ENCODE results near the gene TLCD3B.
"Not testable (repeated sequence)": the region's sequence is repeated elsewhere in the genome, so short reads cannot be mapped to it uniquely, and the experiment has no call there.

Gene TLCD3B

GRCh38 chr16:30027588-30028437, 3.3 kb downstream of the TLCD3B start:
- Histone ChIP-seq H3K9me3 (no peaks in the 10 kb centered on the region), H3K36me3 (no peaks in the 10 kb centered on the region), H3K4me3 (no peak overlapping the region), H3K27me3 (peaks cover 67% of the 10 kb centered on the region), H3K27ac (no peak overlapping the region), H3K4me1 (peaks cover 17% of the 10 kb centered on the region), H3K4me2 (no peak overlapping the region), H3K9ac (no peak overlapping the region), H4K20me1 (peaks cover 22% of the 10 kb centered on the region; the same call in 1 of the 2 replicates)
- TF ChIP-seq Cebpa-rat (IDR thresholded peaks at IDR 0.05): no peak

GRCh38 chr16:30026449-30026848, 4.6 kb downstream of the TLCD3B start:
- Histone ChIP-seq H3K27me3 (peaks cover 60% of the 10 kb centered on the region), H4K20me1 (peaks cover 22% of the 10 kb centered on the region; the same call in 1 of the 2 replicates)
- TF ChIP-seq Cebpa-rat (IDR thresholded peaks at IDR 0.05): no peak

GRCh38 chr16:30025574-30025973, 5.5 kb downstream of the TLCD3B start:
- Histone ChIP-seq H3K9ac (no peak overlapping the region), H3K4me2 (no peak overlapping the region), H3K4me1 (peaks cover 11% of the 10 kb centered on the region), H3K27ac (no peak overlapping the region), H3K4me3 (no peak overlapping the region), H4K20me1 (peaks cover 22% of the 10 kb centered on the region; the same call in 1 of the 2 replicates), H3K27me3 (peaks cover 51% of the 10 kb centered on the region), H3K9me3 (no peaks in the 10 kb centered on the region), H3K36me3 (no peaks in the 10 kb centered on the region)
- no peak for TF ChIP-seq Cebpa-rat (IDR thresholded peaks at IDR 0.05)

More at GRCh38 chr16:30026449-30026848, 4.6 kb downstream of the TLCD3B start:
- Histone ChIP-seq H3K9me3 (no peaks in the 10 kb centered on the region), H3K4me1 (peaks cover 7% of the 10 kb centered on the region), H3K27ac (no peak overlapping the region), H3K36me3 (no peaks in the 10 kb centered on the region), H3K4me2 (no peak overlapping the region), H3K4me3 (no peak overlapping the region), H3K9ac (no peak overlapping the region)

- no peak overlapping the region for H3K4me3 ChIP-seq
- H3K27me3 ChIP-seq: peaks cover 47% of the 10 kb centered on the region
Measured at GRCh38 chr16:30025156-30025555, 5.9 kb downstream of the TLCD3B start.

DNA sequence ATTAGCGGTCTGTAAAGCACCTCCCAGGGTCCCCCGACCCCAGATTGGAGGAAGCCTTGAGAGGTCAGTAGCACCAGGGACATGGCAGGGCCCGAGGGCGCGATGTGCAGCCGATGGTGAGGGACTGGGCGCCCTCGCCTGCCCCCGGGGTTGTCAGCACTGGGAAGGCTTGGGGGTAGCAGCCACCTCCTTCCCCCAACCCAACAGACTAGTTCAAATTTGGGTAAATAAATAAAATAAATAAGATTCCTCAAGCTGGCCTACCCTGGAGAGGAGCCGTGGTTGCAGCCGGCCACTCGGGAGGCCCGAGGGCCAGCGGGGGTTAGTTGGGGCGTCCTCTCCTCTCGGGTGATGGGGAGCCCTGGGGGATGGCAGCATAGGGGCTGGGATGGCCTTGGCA, 6.6 kb downstream of the TLCD3B start:
- Histone ChIP-seq H3K36me3 (no peaks in the 10 kb centered on the region), H3K27ac (no peak overlapping the region), H3K9ac (no peak overlapping the region), H3K4me2 (no peak overlapping the region), H4K20me1 (peaks cover 19% of the 10 kb centered on the region; the same call in 1 of the 2 replicates), H3K4me1 (peaks cover 11% of the 10 kb centered on the region), H3K9me3 (no peaks in the 10 kb centered on the region), H3K27me3 (peaks cover 40% of the 10 kb centered on the region), H3K4me3 (no peak overlapping the region)
- TF ChIP-seq Cebpa-rat (IDR thresholded peaks at IDR 0.05): no peak

More at GRCh38 chr16:30025156-30025555, 5.9 kb downstream of the TLCD3B start:
- Histone ChIP-seq H3K4me1 (peaks cover 11% of the 10 kb centered on the region), H3K27ac (no peak overlapping the region), H3K4me2 (no peak overlapping the region), H3K9ac (no peak overlapping the region), H4K20me1 (peaks cover 22% of the 10 kb centered on the region; the same call in 1 of the 2 replicates), H3K36me3 (no peaks in the 10 kb centered on the region), H3K9me3 (no peaks in the 10 kb centered on the region)
- no peak for TF ChIP-seq Cebpa-rat (IDR thresholded peaks at IDR 0.05)

GRCh38 chr16:30023586-30023985, 7.5 kb downstream of the TLCD3B start:
- Histone ChIP-seq H4K20me1 (peaks cover 10% of the 10 kb centered on the region; the same call in 1 of the 2 replicates), H3K9ac (no peak overlapping the region), H3K4me2 (no peak overlapping the region), H3K36me3 (no peaks in the 10 kb centered on the region), H3K4me1 (peaks cover 11% of the 10 kb centered on the region), H3K27ac (no peak overlapping the region), H3K4me3 (no peak overlapping the region), H3K27me3 (peaks cover 32% of the 10 kb centered on the region; the same call in 1 of the 2 replicates), H3K9me3 (no peaks in the 10 kb centered on the region)
- TF ChIP-seq Cebpa-rat (IDR thresholded peaks at IDR 0.05): no peak

- H3K4me3 ChIP-seq: no peak within 1 kb of the TSS
- H3K27ac ChIP-seq: no peak within 1 kb of the TSS
- peaks cover 25% of the 10 kb centered on the region; the same call in 1 of the 2 replicates for H3K27me3 ChIP-seq
- no peak within 1 kb of the TSS for H3K9ac ChIP-seq
- TF ChIP-seq Cebpa-rat (IDR thresholded peaks at IDR 0.05): no peak
- peaks cover 3% of the 10 kb centered on the region; the same call in 1 of the 2 replicates for H4K20me1 ChIP-seq
- no peak within 1 kb of the TSS for H3K4me2 ChIP-seq
- no peaks in the 10 kb centered on the region for H3K9me3 ChIP-seq
- H3K36me3 ChIP-seq: no peaks in the 10 kb centered on the region
- H3K4me1 ChIP-seq: peaks cover 11% of the 10 kb centered on the region
Measured at GRCh38 chr16:30022887-30023286, 8.2 kb downstream of the TLCD3B start, which contains the start of gene C16orf92. C16orf92 (plus strand) TSS chr16:30023198; CDS start chr16:30023341, 143 bp downstream.

DNA sequence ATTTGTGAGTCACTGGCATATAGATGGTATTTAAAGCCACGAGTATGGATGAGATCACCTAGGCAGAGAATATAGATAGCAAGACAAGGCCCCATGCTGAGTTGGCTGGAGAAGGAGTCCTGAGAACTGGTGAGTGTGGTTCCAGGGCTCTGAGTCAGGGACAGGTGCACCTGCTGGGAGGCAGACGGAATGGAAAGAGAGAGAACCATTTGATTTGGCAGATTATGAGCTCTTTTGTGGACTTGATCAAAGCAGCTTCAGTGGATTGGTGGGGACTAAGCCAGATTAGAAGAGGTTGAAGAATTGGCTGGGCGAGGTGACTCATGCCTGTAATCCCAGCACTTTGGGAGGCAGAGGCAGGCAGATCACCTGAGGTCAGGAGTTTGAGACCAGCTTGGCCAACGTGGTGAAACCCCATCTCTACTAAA, 12.3 kb downstream of the TLCD3B start:
- Histone ChIP-seq H3K9ac (no peak overlapping the region), H3K4me2 (no peak overlapping the region), H3K36me3 (no peaks in the 10 kb centered on the region), H3K27me3 (no peaks in the 10 kb centered on the region), H3K4me1 (peaks cover 11% of the 10 kb centered on the region), H3K4me3 (no peak overlapping the region), H3K27ac (no peak overlapping the region), H3K9me3 (no peaks in the 10 kb centered on the region), H4K20me1 (no peaks in the 10 kb centered on the region)
- no peak for TF ChIP-seq Cebpa-rat (IDR thresholded peaks at IDR 0.05)

DNA sequence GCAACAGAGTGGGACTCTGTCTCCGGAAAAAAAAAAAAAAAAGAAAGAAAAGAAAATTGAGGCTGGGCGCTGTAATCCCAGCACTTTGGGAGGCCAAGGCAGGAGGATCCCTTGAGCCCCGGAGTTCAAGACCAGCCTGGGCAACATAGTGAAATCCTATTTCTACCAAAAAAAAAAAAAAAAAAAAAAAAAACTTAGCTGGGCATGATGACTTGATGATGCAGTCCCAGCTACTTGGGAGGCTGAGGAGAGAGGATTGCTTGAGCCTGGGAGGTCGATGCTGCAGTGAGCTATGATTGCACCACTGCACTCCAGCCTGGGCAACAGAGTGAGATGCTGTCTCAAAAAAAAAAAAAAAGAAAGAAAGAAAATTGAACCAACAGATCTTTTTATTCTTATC, 13.1 kb downstream of the TLCD3B start:
- H3K4me2 ChIP-seq, H3K4me3 ChIP-seq, H4K20me1 ChIP-seq, H3K9me3 ChIP-seq, H3K27ac ChIP-seq, H3K27me3 ChIP-seq, H3K36me3 ChIP-seq, H3K9ac ChIP-seq: not testable (repeated sequence)
- peaks cover 15% of the 10 kb centered on the region for H3K4me1 ChIP-seq

DNA sequence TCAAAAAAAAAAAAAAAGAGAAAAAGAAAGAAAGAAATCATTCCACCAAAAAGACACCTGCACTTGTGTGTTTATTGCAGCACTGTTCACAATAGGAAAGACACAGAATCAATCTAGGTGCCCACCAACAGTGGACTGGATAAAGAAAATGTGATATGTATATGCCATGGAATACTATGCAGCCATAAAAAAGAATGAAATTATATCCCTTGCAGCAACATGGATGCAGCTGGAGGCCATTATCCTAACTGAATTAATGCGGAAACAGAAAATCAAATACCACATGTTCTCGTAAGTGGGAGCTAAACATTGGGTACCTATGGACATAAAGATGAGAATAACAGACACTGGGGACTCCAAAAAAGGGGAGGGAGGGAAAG, 13.8 kb downstream of the TLCD3B start:
- no peak overlapping the region for H3K9ac ChIP-seq
- H3K9me3 ChIP-seq: no peaks in the 10 kb centered on the region
- H3K4me3 ChIP-seq: no peak overlapping the region
- TF ChIP-seq Cebpa-rat (IDR thresholded peaks at IDR 0.05): no peak
- H3K27ac ChIP-seq: no peak overlapping the region
- no peak overlapping the region for H3K4me2 ChIP-seq
- H3K27me3 ChIP-seq: no peaks in the 10 kb centered on the region
- H3K36me3 ChIP-seq: no peaks in the 10 kb centered on the region
- peaks cover 22% of the 10 kb centered on the region for H3K4me1 ChIP-seq
- H4K20me1 ChIP-seq: no peaks in the 10 kb centered on the region

All from BLaER1 (cell line).